ENCODE data around the gene PXDC1. TPM values are rescaled to one million over a fixed set of nuclear protein-coding genes. Genes with fewer than 3 reads are reported as not detected.

Gene PXDC1
- total and polyA plus RNA-seq, 2 donors (not counting 3 experiments of a cell fraction or from before 2014, with no cell fraction given), result 60.9 to 121 TPM

DNA sequence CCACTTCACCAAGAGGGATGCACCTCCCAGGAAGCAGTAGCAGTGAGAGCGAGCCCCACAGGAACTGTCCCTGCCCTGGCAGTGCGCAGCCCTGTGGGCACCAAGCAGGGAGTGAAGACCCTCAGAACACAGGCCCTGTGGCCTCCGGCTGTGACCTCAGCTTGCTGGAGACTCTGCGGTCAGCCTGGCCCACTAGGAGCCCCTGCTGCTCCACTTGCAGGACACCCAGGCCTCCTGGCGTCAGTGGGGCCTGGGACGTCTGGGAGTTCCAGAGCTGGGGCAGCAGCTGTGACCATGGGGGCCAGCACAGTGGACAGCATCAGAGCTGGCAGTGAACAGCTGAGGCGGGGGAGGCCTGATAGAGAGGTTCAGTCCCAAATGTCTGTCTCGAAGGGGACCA is 28.3 kb downstream of the PXDC1 start:
- Histone ChIP-seq H3K4me3 (replicated peaks in 1 of 3; ENCODE audit: insufficient read depth in 1 of 3, low read depth in 1 of 3, low read length in 3 of 3) (no peak overlapping the region), H3K79me2 (ENCODE audit: control insufficient read depth, insufficient read depth, low read length) (peaks cover 30% of the 10 kb centered on the region), H3K4me1 (ENCODE audit: control insufficient read depth, extremely low read depth, insufficient read depth, low read length) (no peaks in the 10 kb centered on the region), H3K27me3 (ENCODE audit: control insufficient read depth in 2 of 2, insufficient read depth in 2 of 2, low read length in 2 of 2) (no peaks in the 10 kb centered on the region), H3K9ac (replicated peaks; ENCODE audit: extremely low read depth, insufficient read depth, low read length) (no peak overlapping the region), H2AFZ (ENCODE audit: low read depth, low read length) (no peak overlapping the region), H4K20me1 (replicated peaks; ENCODE audit: control insufficient read depth, extremely low read depth, insufficient read depth, low read length) (no peaks in the 10 kb centered on the region), H3K27ac (ENCODE audit: insufficient read depth, low read depth, low read length) (no peak overlapping the region), H3K9me3 (replicated peaks; ENCODE audit: control insufficient read depth, insufficient read depth, low read length) (no peaks in the 10 kb centered on the region), H3K9me1 (replicated peaks; ENCODE audit: control insufficient read depth, extremely low read depth, insufficient read depth, low read length) (no peaks in the 10 kb centered on the region), H3K4me2 (ENCODE audit: insufficient read depth, low read length) (no peak overlapping the region), H3K36me3 (ENCODE audit: control insufficient read depth in 2 of 2, extremely low read depth in 1 of 2, insufficient read depth in 2 of 2, low read length in 2 of 2) (peaks cover 35 to 57% of the 10 kb centered on the region in 2 experiments)
- no peak for FAIRE-seq
- intact Hi-C loops (cut with micrococcal nuclease) (no loop called here), dilution Hi-C loops (cut with MboI; ENCODE audit: extremely low pct_ligation_motif_present, low sequenced_read_pairs) (no loop called here)
- no peak for DNase-seq (ENCODE audit: low read depth, low spot score)
- ChIA-PET CTCF (interaction anchor here (2.1 to 2.4 kb wide), 2 partner anchors 9 to 444 kb away, joined by 8 to 9 read pairs; no protein-coding TSS in a partner anchor), POLR2A (no interaction called here)
- no TSS peak for BruUV-seq (replicated peaks)
- TF ChIP-seq EZH2 (IDR thresholded peaks at IDR 0.05; ENCODE audit: borderline replicate concordance, low read depth, low read length, severe bottlenecking), result no peak
- no peak for TF ChIP-seq JUN (IDR thresholded peaks at IDR 0.05; ENCODE audit: borderline replicate concordance, insufficient read depth, insufficient read length, low read depth)
- TF ChIP-seq POLR2AphosphoS5 (IDR thresholded peaks at IDR 0.05; ENCODE audit: insufficient read depth, low read depth, low read length), result no peak
- TF ChIP-seq, protein P1, sequence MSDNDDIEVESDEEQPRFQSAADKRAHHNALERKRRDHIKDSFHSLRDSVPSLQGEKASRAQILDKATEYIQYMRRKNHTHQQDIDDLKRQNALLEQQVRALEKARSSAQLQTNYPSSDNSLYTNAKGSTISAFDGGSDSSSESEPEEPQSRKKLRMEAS (IDR thresholded peaks at IDR 0.05; ENCODE audit: insufficient read depth, insufficient read length), result no peak
- no peak for TF ChIP-seq FOS (IDR thresholded peaks at IDR 0.05; ENCODE audit: borderline replicate concordance, insufficient read depth, low read length)
- TF ChIP-seq MYC (IDR thresholded peaks at IDR 0.05; ENCODE audit: low read depth, low read length), result no peak
- TF ChIP-seq, protein P2, sequence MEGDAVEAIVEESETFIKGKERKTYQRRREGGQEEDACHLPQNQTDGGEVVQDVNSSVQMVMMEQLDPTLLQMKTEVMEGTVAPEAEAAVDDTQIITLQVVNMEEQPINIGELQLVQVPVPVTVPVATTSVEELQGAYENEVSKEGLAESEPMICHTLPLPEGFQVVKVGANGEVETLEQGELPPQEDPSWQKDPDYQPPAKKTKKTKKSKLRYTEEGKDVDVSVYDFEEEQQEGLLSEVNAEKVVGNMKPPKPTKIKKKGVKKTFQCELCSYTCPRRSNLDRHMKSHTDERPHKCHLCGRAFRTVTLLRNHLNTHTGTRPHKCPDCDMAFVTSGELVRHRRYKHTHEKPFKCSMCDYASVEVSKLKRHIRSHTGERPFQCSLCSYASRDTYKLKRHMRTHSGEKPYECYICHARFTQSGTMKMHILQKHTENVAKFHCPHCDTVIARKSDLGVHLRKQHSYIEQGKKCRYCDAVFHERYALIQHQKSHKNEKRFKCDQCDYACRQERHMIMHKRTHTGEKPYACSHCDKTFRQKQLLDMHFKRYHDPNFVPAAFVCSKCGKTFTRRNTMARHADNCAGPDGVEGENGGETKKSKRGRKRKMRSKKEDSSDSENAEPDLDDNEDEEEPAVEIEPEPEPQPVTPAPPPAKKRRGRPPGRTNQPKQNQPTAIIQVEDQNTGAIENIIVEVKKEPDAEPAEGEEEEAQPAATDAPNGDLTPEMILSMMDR (IDR thresholded peaks at IDR 0.05; ENCODE audit: extremely low read depth in 1 of 2, insufficient read depth in 1 of 2, low read depth in 1 of 2, low read length in 2 of 2), result no peak
- TF ChIP-seq POLR2A (IDR thresholded peaks at IDR 0.05; ENCODE audit: low read depth, low read length), result no peak
- no peak for TF ChIP-seq GATA2 (IDR thresholded peaks at IDR 0.05; ENCODE audit: insufficient read depth, insufficient read length, low read depth, low read length)

Measured in endothelial cell of umbilical vein (primary cell).